ENCODE results near the gene OR3A1.
"Not testable (repeated sequence)": the region's sequence is repeated elsewhere in the genome, so short reads cannot be mapped to it uniquely, and the experiment has no call there.

The OR3A1 gene, protein sequence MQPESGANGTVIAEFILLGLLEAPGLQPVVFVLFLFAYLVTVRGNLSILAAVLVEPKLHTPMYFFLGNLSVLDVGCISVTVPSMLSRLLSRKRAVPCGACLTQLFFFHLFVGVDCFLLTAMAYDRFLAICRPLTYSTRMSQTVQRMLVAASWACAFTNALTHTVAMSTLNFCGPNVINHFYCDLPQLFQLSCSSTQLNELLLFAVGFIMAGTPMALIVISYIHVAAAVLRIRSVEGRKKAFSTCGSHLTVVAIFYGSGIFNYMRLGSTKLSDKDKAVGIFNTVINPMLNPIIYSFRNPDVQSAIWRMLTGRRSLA

DNA sequence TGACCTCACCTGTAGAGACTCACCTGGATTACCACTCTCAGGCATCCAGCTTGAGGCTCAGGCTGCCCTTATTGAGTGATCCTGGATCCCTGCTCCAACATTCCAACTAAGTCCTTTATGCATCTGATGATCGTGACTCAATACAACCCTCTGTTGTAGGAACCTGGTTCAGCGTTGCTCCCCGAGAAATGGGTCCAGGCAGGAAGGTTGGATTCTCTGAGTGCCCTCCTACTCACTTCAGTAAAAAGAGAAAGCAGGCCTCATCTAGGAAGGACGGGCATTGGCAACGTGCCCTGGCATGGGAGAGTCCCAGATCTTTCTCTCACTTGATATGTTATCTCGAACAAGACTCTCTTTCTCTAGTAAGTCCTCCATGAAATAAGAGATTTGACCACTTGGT, at the start of gene OR3A1:
OR3A1 (minus strand) TSS at position 101 of the 400 bp plus-strand sequence. CDS start 5,778 bp downstream, outside the sequence.
- no peak within 1 kb of the TSS for H3K4me3 ChIP-seq (ENCODE audit: low read depth, low read length)
- DNase-seq (ENCODE audit: low read depth), result no peak
- TF ChIP-seq CTCF (IDR thresholded peaks at IDR 0.05; ENCODE audit: insufficient read depth, low read depth, low read length, missing control alignments), result no peak

DNA sequence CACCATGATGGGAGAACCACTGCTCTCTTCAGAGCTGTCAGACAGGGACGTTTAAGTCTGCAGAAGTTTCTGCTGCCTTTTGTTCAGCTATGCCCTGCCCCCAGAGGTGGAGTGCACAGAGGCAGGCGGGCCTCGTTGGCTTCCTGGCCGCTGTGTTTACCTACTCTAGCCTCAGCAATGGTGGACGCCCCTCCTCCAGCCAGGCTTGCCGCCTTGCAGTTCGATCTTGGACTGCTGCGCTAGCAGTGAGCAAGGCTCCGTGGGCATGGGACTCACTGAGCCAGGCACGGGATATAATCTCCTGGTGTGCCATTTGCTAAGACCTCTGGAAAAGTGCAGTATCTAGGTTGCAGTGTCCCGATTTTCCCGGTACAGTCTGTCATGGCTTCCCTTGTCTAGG, 44.6 kb upstream of the OR3A1 start:
- H3K4me3 ChIP-seq (ENCODE audit: low read depth, low read length), result not testable (repeated sequence)

GRCh38 chr17:3335876-3336275, 37.7 kb upstream of the OR3A1 start:
- no peak for TF ChIP-seq CTCF (IDR thresholded peaks at IDR 0.05; ENCODE audit: insufficient read depth, low read depth, low read length, missing control alignments)
- DNase-seq (ENCODE audit: low read depth), result no peak
- H3K4me3 ChIP-seq (ENCODE audit: low read depth, low read length), result no peak overlapping the region

More for the DNA sequence above, 44.6 kb upstream of the OR3A1 start:
- DNase-seq (ENCODE audit: low read depth), result not testable (repeated sequence)

- no peak for TF ChIP-seq CTCF (IDR thresholded peaks at IDR 0.05; ENCODE audit: insufficient read depth, low read depth, low read length, missing control alignments)
- no peak overlapping the region for H3K4me3 ChIP-seq (ENCODE audit: low read depth, low read length)
- no peak for DNase-seq (ENCODE audit: low read depth)
These were observed 20.2 kb upstream of the OR3A1 start for GRCh38 chr17:3318336-3318735.

- DNase-seq (ENCODE audit: low read depth), result no peak
- no peak for TF ChIP-seq CTCF (IDR thresholded peaks at IDR 0.05; ENCODE audit: insufficient read depth, low read depth, low read length, missing control alignments)
These were observed 18.7 kb upstream of the OR3A1 start for GRCh38 chr17:3316836-3317235.

DNA sequence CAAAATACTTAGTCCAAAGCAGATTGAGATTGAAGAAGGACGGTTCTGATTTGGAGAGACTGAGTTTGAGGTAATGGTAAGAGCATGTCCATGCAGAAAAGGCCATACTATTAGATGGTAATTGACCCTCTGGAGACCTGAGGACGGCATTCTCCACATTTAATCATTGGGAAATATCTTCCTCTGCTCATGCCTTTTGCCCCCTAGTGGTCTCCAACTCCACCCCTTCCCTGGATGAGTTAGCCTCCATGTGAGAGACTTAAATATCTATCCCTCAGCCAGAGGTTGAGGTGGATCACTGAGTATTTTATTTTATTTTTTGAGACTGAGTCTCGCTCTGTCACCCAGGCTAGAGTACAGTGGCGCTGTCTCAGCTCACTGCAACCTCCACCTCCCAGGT, 10.4 kb upstream of the OR3A1 start:
- no peak for TF ChIP-seq CTCF (IDR thresholded peaks at IDR 0.05; ENCODE audit: insufficient read depth, low read depth, low read length, missing control alignments)
- H3K4me3 ChIP-seq (ENCODE audit: low read depth, low read length), result no peak overlapping the region
- DNase-seq (ENCODE audit: low read depth), result no peak

More at GRCh38 chr17:3316836-3317235, 18.7 kb upstream of the OR3A1 start:
- no peak overlapping the region for H3K4me3 ChIP-seq (ENCODE audit: low read depth, low read length)

DNA sequence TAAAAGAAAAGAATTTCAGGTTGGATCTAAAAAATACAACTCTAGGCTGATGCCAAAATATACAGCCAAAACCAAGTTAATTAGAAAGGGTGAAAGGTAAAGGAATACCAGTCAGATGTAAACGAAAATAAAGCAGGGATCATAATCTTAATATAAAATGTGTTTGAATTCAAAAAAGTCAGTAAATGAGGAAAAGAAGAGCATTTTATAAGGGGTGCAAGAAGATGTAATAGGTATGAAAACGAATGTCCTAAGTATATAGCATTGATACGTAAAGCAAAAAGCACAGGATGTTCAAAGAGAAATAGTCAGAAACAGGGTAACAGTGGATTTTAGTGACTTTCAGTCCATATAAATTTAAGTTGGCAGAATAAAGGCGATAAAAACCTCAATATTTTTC, 2.5 kb downstream of the OR3A1 start:
- no peak for DNase-seq (ENCODE audit: low read depth)
- TF ChIP-seq CTCF (IDR thresholded peaks at IDR 0.05; ENCODE audit: insufficient read depth, low read depth, low read length, missing control alignments), result no peak
- H3K4me3 ChIP-seq (ENCODE audit: low read depth, low read length), result no peak overlapping the region

- DNase-seq (ENCODE audit: low read depth); H3K4me3 ChIP-seq (ENCODE audit: low read depth, low read length): not testable (repeated sequence)
These were observed 4.6 kb downstream of the OR3A1 start for GRCh38 chr17:3293548-3293947.
